GM23338 (cell line): ENCODE data around the gene IGSF9B. TPM values are rescaled to one million over a fixed set of nuclear protein-coding genes. Genes with fewer than 3 reads are reported as not detected.

ENCODE experiments used
- CREB1 ChIP-seq: fragments of 250-450 bp; sonication (Bioruptor Pico); IDR thresholded peaks from 2 replicates; pipeline ENCODE4 v1.5.0; 2020; ENCODE audit warnings: low read depth, mild to moderate bottlenecking, moderate library complexity
- REST ChIP-seq: IDR thresholded peaks from one replicate; pipeline ENCODE4 v1.6.1; 2018; ENCODE audit warnings: antibody characterized with exemption; ENCODE audit not compliant: unreplicated experiment
- polyA plus RNA-seq: library from polyadenylated mRNA; unstranded; fragments of >200 nt; fragmentation: Nextera tagmentation; extraction: Ambion mirVana; gene quantifications from 2 replicates; pipeline ENCODE4 v1.2.1, GENCODE V29; 2016
- total RNA-seq: library from RNA; depleted of rRNA; stranded (reverse); fragments of >200 nt; shearing (Covaris generic); gene quantifications from 2 replicates; pipeline ENCODE4 v1.2.3, GENCODE V29; 2014
- TF ChIP-seq, protein P1 (sequence below): fragments of 250-450 bp; sonication (Bioruptor Pico); IDR thresholded peaks from 2 replicates; pipeline ENCODE4 v1.5.0; 2020; ENCODE audit warnings: mild to moderate bottlenecking, moderate library complexity

IGSF9B gene
- total and polyA plus RNA-seq, 2 experiments from 2014 or later: 8.7 to 51.2 TPM

DNA sequence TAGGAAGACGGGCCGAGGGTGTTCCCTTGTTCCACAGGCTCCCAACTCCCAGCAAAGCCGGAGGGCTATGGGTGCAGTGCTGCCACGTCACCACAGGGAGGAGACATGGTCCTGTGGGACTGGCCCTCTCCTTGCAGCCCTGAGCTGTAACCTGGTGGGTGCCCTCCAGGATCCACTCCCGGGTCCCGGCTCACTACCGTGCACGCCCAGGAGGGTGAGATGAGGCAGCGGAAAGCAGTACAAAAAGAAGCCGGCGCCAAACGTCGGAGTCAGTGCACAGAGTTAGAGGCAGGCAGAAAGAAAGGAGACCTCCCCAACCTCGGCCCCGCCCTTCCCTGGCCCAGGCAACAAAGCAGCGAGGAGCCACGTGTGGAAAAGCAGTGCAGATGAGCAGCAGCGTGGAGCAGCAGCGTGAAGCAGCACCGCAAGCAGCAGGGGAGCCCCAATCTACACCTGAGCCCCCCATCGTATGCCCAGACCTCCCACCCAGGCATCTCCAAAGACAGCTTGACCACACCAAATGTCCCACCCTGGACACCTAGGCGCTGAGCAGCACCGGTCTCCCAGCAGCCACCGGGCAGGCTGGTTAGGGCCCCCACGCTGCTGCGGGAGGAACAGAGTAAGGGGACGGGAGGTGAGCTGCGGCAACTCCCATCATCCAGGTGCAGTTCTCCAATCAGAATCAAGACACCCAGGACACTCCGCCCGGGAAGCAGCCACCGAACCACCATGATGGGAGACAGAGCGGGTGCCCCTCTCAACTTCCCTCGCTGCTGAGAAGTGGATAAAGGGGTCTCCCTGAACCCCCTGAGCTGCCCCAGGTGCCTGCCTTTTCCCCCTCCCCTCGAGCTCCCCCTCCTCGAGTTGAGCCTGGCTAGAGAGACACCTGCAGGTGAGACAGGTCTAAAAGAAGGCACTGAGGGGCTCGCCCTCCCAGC is 28.8 kb downstream of the IGSF9B start (continued):
- TF ChIP-seq, protein P1, sequence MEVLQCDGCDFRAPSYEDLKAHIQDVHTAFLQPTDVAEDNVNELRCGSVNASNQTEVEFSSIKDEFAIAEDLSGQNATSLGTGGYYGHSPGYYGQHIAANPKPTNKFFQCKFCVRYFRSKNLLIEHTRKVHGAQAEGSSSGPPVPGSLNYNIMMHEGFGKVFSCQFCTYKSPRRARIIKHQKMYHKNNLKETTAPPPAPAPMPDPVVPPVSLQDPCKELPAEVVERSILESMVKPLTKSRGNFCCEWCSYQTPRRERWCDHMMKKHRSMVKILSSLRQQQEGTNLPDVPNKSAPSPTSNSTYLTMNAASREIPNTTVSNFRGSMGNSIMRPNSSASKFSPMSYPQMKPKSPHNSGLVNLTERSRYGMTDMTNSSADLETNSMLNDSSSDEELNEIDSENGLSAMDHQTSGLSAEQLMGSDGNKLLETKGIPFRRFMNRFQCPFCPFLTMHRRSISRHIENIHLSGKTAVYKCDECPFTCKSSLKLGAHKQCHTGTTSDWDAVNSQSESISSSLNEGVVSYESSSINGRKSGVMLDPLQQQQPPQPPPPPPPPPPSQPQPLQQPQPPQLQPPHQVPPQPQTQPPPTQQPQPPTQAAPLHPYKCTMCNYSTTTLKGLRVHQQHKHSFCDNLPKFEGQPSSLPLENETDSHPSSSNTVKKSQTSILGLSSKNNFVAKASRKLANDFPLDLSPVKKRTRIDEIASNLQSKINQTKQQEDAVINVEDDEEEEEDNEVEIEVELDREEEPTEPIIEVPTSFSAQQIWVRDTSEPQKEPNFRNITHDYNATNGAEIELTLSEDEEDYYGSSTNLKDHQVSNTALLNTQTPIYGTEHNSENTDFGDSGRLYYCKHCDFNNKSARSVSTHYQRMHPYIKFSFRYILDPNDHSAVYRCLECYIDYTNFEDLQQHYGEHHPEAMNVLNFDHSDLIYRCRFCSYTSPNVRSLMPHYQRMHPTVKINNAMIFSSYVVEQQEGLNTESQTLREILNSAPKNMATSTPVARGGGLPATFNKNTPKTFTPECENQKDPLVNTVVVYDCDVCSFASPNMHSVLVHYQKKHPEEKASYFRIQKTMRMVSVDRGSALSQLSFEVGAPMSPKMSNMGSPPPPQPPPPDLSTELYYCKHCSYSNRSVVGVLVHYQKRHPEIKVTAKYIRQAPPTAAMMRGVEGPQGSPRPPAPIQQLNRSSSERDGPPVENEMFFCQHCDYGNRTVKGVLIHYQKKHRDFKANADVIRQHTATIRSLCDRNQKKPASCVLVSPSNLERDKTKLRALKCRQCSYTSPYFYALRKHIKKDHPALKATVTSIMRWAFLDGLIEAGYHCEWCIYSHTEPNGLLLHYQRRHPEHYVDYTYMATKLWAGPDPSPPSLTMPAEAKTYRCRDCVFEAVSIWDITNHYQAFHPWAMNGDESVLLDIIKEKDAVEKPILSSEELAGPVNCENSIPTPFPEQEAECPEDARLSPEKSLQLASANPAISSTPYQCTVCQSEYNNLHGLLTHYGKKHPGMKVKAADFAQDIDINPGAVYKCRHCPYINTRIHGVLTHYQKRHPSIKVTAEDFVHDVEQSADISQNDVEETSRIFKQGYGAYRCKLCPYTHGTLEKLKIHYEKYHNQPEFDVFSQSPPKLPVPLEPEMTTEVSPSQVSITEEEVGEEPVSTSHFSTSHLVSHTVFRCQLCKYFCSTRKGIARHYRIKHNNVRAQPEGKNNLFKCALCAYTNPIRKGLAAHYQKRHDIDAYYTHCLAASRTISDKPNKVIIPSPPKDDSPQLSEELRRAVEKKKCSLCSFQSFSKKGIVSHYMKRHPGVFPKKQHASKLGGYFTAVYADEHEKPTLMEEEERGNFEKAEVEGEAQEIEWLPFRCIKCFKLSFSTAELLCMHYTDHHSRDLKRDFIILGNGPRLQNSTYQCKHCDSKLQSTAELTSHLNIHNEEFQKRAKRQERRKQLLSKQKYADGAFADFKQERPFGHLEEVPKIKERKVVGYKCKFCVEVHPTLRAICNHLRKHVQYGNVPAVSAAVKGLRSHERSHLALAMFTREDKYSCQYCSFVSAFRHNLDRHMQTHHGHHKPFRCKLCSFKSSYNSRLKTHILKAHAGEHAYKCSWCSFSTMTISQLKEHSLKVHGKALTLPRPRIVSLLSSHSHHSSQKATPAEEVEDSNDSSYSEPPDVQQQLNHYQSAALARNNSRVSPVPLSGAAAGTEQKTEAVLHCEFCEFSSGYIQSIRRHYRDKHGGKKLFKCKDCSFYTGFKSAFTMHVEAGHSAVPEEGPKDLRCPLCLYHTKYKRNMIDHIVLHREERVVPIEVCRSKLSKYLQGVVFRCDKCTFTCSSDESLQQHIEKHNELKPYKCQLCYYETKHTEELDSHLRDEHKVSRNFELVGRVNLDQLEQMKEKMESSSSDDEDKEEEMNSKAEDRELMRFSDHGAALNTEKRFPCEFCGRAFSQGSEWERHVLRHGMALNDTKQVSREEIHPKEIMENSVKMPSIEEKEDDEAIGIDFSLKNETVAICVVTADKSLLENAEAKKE (CRISPR knock-in tag): peak; percentile 65; the same call in 1 of the 2 replicates
- TF ChIP-seq REST (no peak), CREB1 (CRISPR knock-in tag) (peak; percentile 57)
